ENCODE measurements around the gene RIPOR1. TPM values are rescaled to one million over a fixed set of nuclear protein-coding genes. Genes with fewer than 3 reads are reported as not detected.

RIPOR1 gene
- polyA plus RNA-seq, 1 donor (not counting 4 experiments of a cell fraction or from before 2014, with no cell fraction given), result 5.3 TPM

GRCh38 chr16:67518676-67519075, 10.0 kb upstream of the RIPOR1 start:
- H3K9ac ChIP-seq (ENCODE audit: control insufficient read depth, extremely low read depth, insufficient read depth, low read length), result no peak overlapping the region
- H3K27ac ChIP-seq (ENCODE audit: control insufficient read depth, insufficient read depth, low read length), result no peak overlapping the region
- H3K4me3 ChIP-seq (ENCODE audit: control insufficient read depth in 2 of 3, extremely low read depth in 1 of 3, insufficient read depth in 2 of 3, low read depth in 1 of 3, low read length in 3 of 3), result no peak overlapping the region
- FAIRE-seq (no peak), DNase-seq (ENCODE audit: low read depth, low spot score) (no peak)
- H4K20me1 ChIP-seq (ENCODE audit: control insufficient read depth, extremely low read depth, insufficient read depth, low read length), result no peaks in the 10 kb centered on the region
- H3K9me1 ChIP-seq (ENCODE audit: control insufficient read depth, extremely low read depth, insufficient read depth, low read length), result no peaks in the 10 kb centered on the region
- no peaks in the 10 kb centered on the region for H3K36me3 ChIP-seq (ENCODE audit: control insufficient read depth in 2 of 2, extremely low read depth in 1 of 2, insufficient read depth in 2 of 2, low read length in 2 of 2)
- TF ChIP-seq EZH2 (IDR thresholded peaks at IDR 0.05; ENCODE audit: low read length) (no peak), CTCF (optimal IDR thresholded peaks at IDR 0.05 in 1 of 3, IDR thresholded peaks at IDR 0.05 in 1 of 3, conservative IDR thresholded peaks at IDR 0.05 in 1 of 3; ENCODE audit: extremely low read depth in 1 of 3, insufficient read depth in 2 of 3, low read length in 3 of 3) (no peak)
- H3K27me3 ChIP-seq (ENCODE audit: control insufficient read depth, extremely low read depth, insufficient read depth, low read length), result no peaks in the 10 kb centered on the region
- H3K4me1 ChIP-seq (ENCODE audit: control insufficient read depth, extremely low read depth, insufficient read depth, low read length), result peaks cover 19% of the 10 kb centered on the region
- no peak overlapping the region for H3K4me2 ChIP-seq (ENCODE audit: control insufficient read depth, extremely low read depth, insufficient read depth, low read depth, low read length)
- H3K79me2 ChIP-seq (ENCODE audit: control insufficient read depth, insufficient read depth, low read length), result no peaks in the 10 kb centered on the region
- no peak overlapping the region for H2AFZ ChIP-seq (ENCODE audit: control insufficient read depth, low read length)
- dilution Hi-C loops (cut with MboI; ENCODE audit: extremely low pct_ligation_motif_present, low sequenced_read_pairs), result no loop called here
- no peaks in the 10 kb centered on the region for H3K9me3 ChIP-seq (ENCODE audit: control insufficient read depth, low read depth, low read length)

GRCh38 chr16:67519242-67519641, 9.4 kb upstream of the RIPOR1 start:
- H3K9me3 ChIP-seq (ENCODE audit: control insufficient read depth, low read depth, low read length), result no peaks in the 10 kb centered on the region
- no peaks in the 10 kb centered on the region for H4K20me1 ChIP-seq (ENCODE audit: control insufficient read depth, extremely low read depth, insufficient read depth, low read length)
- no peak for TF ChIP-seq CTCF (optimal IDR thresholded peaks at IDR 0.05 in 1 of 3, IDR thresholded peaks at IDR 0.05 in 1 of 3, conservative IDR thresholded peaks at IDR 0.05 in 1 of 3; ENCODE audit: extremely low read depth in 1 of 3, insufficient read depth in 2 of 3, low read length in 3 of 3)
- no peak for TF ChIP-seq EZH2 (IDR thresholded peaks at IDR 0.05; ENCODE audit: low read length)
- no peaks in the 10 kb centered on the region for H3K36me3 ChIP-seq (ENCODE audit: control insufficient read depth in 2 of 2, extremely low read depth in 1 of 2, insufficient read depth in 2 of 2, low read length in 2 of 2)
- no peak overlapping the region for H3K4me2 ChIP-seq (ENCODE audit: control insufficient read depth, extremely low read depth, insufficient read depth, low read depth, low read length)
- FAIRE-seq (no peak), DNase-seq (ENCODE audit: low read depth, low spot score) (no peak)
- no peak overlapping the region for H3K27ac ChIP-seq (ENCODE audit: control insufficient read depth, insufficient read depth, low read length)
- H3K27me3 ChIP-seq (ENCODE audit: control insufficient read depth, extremely low read depth, insufficient read depth, low read length), result no peaks in the 10 kb centered on the region
- no peaks in the 10 kb centered on the region for H3K9me1 ChIP-seq (ENCODE audit: control insufficient read depth, extremely low read depth, insufficient read depth, low read length)
- no peaks in the 10 kb centered on the region for H3K79me2 ChIP-seq (ENCODE audit: control insufficient read depth, insufficient read depth, low read length)
- H3K4me3 ChIP-seq (ENCODE audit: control insufficient read depth in 2 of 3, extremely low read depth in 1 of 3, insufficient read depth in 2 of 3, low read depth in 1 of 3, low read length in 3 of 3), result no peak overlapping the region
- dilution Hi-C loops (cut with MboI; ENCODE audit: extremely low pct_ligation_motif_present, low sequenced_read_pairs), result no loop called here
- H3K9ac ChIP-seq (ENCODE audit: control insufficient read depth, extremely low read depth, insufficient read depth, low read length), result no peak overlapping the region
- peaks cover 19% of the 10 kb centered on the region for H3K4me1 ChIP-seq (ENCODE audit: control insufficient read depth, extremely low read depth, insufficient read depth, low read length)
- H2AFZ ChIP-seq (ENCODE audit: control insufficient read depth, low read length), result no peak overlapping the region
